ENCODE results near the gene IQGAP1.

Gene IQGAP1

GRCh38 chr15:90441027-90441426 is 53.0 kb downstream of the IQGAP1 start:
- no peak for FAIRE-seq

- FAIRE-seq = no peak
Observed at GRCh38 chr15:90442423-90442822, 54.4 kb downstream of the IQGAP1 start.

- FAIRE-seq = no peak
Observed at GRCh38 chr15:90449206-90449735, 61.2 kb downstream of the IQGAP1 start.

- FAIRE-seq = no peak
Observed at GRCh38 chr15:90451053-90451850, 63.2 kb downstream of the IQGAP1 start.

GRCh38 chr15:90456236-90456635 is 68.2 kb downstream of the IQGAP1 start:
- FAIRE-seq = no peak

GRCh38 chr15:90458061-90458460 is 70.0 kb downstream of the IQGAP1 start:
- no peak for FAIRE-seq

- no peak for FAIRE-seq
Observed at GRCh38 chr15:90459368-90459767, 71.3 kb downstream of the IQGAP1 start.

GRCh38 chr15:90460142-90460824 is 72.2 kb downstream of the IQGAP1 start:
- FAIRE-seq = no peak

GRCh38 chr15:90463381-90463780 is 75.3 kb downstream of the IQGAP1 start:
- no peak for FAIRE-seq

GRCh38 chr15:90465140-90465929 is 77.3 kb downstream of the IQGAP1 start:
- no peak for FAIRE-seq

- no peak for FAIRE-seq
Observed at GRCh38 chr15:90465930-90466567, 78.0 kb downstream of the IQGAP1 start.

- no peak for FAIRE-seq
Observed at GRCh38 chr15:90469723-90470122, 81.7 kb downstream of the IQGAP1 start.

- no peak for FAIRE-seq
Observed at GRCh38 chr15:90470453-90470852, 82.4 kb downstream of the IQGAP1 start.

- no peak for FAIRE-seq
Observed at GRCh38 chr15:90471126-90471525, 83.1 kb downstream of the IQGAP1 start.

- FAIRE-seq = no peak
Observed at GRCh38 chr15:90471769-90472168, 83.7 kb downstream of the IQGAP1 start.

GRCh38 chr15:90478846-90479481 is 90.9 kb downstream of the IQGAP1 start:
- no peak for FAIRE-seq

GRCh38 chr15:90479656-90480055 is 91.6 kb downstream of the IQGAP1 start:
- no peak for FAIRE-seq

- no peak for FAIRE-seq
Observed at GRCh38 chr15:90481023-90481422, 93.0 kb downstream of the IQGAP1 start.

- peak; percentile 80 for FAIRE-seq
Observed at GRCh38 chr15:90482124-90483011, 94.3 kb downstream of the IQGAP1 start.

GRCh38 chr15:90483012-90483307 is 94.9 kb downstream of the IQGAP1 start:
- no peak for FAIRE-seq

GRCh38 chr15:90483637-90484036 is 95.6 kb downstream of the IQGAP1 start:
- FAIRE-seq = no peak

Measured in A204.1 (cell line).